ENCODE results near the gene CEP350.

CEP350 gene

DNA sequence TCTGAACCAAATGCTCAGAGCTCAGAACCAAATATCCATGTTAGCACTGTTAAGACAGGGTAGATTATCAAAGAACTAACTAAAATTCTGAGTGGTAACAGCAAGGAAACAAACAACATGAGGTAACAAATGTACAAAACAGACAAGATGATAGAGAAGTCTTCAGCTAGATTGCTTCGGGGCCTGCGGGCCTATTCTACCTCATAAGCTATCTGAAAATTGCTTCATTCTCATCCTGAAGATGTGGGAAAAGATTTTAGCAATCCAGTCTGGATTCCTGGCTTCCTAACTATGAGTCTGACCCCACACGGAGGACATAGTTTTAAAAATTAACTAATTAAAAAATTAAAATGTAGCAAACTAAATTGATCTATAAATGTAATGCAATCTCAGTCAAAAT lies 190.8 kb downstream of the CEP350 start:
- Histone ChIP-seq H3K4me3 (no peak overlapping the region), H3K27ac (no peak overlapping the region)
- TF ChIP-seq, protein P1, sequence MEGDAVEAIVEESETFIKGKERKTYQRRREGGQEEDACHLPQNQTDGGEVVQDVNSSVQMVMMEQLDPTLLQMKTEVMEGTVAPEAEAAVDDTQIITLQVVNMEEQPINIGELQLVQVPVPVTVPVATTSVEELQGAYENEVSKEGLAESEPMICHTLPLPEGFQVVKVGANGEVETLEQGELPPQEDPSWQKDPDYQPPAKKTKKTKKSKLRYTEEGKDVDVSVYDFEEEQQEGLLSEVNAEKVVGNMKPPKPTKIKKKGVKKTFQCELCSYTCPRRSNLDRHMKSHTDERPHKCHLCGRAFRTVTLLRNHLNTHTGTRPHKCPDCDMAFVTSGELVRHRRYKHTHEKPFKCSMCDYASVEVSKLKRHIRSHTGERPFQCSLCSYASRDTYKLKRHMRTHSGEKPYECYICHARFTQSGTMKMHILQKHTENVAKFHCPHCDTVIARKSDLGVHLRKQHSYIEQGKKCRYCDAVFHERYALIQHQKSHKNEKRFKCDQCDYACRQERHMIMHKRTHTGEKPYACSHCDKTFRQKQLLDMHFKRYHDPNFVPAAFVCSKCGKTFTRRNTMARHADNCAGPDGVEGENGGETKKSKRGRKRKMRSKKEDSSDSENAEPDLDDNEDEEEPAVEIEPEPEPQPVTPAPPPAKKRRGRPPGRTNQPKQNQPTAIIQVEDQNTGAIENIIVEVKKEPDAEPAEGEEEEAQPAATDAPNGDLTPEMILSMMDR (IDR thresholded peaks at IDR 0.05), result no peak
- no peak for DNase-seq (ENCODE audit: low spot score)

DNA sequence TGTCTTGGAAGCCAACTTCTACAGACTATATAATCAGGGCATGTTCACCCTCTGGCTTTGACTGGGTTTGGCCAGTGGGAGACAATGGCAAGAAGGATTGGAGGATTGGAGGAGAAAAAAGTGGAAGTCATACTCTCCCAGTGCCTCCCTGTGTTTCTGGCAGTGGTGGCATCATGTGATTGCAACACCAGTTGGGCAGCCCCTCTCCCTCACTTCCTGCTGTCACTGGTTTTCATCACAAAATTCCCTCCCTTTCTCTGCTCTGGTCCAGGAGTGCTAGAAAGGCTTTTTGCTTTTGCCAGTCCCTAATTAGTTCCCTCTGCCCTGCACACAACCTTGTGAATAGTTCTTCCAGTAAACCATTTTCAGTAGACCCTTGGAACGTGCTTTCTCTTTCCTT lies 196.4 kb downstream of the CEP350 start:
- no peak for DNase-seq (ENCODE audit: low spot score)
- H3K27ac ChIP-seq, result no peak overlapping the region
- TF ChIP-seq, protein P1 (IDR thresholded peaks at IDR 0.05), result no peak
- H3K4me3 ChIP-seq, result no peak overlapping the region

DNA sequence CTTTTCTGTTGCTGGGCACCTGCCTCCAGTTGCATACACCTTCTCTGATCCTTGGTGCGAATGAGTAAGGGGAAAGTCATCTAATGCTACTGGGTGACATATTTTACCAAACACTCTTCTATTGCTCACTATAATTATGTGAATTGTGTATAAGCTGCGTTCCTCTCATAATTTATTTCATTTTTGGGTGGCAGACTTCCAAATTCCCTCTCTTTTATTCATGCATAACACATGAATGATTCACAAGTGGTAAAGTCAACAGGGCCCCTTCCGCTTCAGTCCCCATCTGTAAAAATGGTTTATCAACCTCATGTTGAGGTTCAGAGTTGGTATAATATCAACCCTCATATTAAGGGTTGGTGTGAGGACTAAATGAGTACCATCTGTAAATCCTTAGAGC lies 196.9 kb downstream of the CEP350 start:
- H3K4me3 ChIP-seq, result no peak overlapping the region
- TF ChIP-seq, protein P1 (IDR thresholded peaks at IDR 0.05), result no peak
- no peak for DNase-seq (ENCODE audit: low spot score)
- H3K27ac ChIP-seq, result no peak overlapping the region

DNA sequence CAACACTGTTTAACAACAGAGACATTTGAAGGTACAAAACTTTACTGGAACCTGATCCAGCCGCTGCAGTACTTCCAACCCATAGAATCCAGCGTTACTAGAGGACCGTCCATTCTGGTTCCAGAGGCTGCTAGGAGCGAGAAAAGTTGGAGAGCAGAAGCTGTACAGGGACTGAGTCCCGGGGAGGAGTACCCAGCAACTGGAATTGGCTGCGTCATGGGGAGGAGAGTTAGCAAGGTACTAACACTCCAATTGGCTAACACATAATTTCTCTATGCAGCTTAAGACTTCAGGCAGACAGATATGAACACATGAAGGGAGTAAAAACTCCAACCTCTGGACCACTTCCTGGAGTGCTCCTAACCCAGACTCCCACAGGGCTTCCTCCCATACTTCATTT lies 198.0 kb downstream of the CEP350 start:
- Histone ChIP-seq H3K27ac (no peak overlapping the region), H3K4me3 (no peak overlapping the region)
- TF ChIP-seq, protein P1 (IDR thresholded peaks at IDR 0.05), result no peak
- DNase-seq (ENCODE audit: low spot score), result no peak

DNA sequence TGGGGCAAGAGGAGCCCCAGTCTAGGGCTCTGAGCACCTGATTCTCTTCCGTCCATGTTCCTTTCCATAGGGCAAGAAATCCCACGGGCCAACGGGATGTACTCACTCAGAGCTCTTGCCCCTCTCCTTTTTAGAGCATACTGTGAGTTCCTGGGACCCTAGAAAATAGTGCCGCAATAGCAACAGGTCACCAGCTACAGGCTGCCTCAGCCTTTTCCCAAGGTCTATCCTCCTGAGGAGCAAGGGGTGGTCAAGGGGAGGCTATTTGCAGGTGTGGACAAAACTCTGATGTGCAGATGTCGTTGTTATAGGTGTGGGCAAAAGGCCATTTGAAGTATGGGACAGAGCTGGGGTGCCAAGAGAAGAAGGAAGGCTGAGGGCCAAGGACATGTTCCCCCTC lies 198.4 kb downstream of the CEP350 start:
- TF ChIP-seq, protein P1 (IDR thresholded peaks at IDR 0.05), result no peak
- no peak overlapping the region for H3K27ac ChIP-seq
- H3K4me3 ChIP-seq, result no peak overlapping the region
- DNase-seq (ENCODE audit: low spot score), result no peak

DNA sequence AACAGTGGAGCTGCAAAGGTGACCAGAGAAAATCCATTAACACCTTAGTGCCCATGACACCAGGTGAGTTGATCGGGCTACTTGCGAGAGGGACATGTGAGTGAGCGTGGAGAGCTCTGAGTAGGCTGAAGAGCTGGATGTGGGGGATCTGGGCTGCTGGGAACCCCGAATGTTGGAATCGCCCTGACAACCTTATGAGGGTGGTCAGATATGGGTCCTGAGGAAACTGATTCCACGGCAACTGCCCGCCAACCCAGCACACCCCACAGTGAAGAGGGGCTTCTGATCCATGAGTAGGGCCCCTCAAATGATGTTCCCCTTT lies 199.4 kb downstream of the CEP350 start:
- DNase-seq (ENCODE audit: low spot score), result no peak
- Histone ChIP-seq H3K27ac (peak overlapping the region; percentile 79 to 93), H3K4me3 (peak overlapping the region; percentile 99)
- TF ChIP-seq, protein P1 (IDR thresholded peaks at IDR 0.05), result no peak

DNA sequence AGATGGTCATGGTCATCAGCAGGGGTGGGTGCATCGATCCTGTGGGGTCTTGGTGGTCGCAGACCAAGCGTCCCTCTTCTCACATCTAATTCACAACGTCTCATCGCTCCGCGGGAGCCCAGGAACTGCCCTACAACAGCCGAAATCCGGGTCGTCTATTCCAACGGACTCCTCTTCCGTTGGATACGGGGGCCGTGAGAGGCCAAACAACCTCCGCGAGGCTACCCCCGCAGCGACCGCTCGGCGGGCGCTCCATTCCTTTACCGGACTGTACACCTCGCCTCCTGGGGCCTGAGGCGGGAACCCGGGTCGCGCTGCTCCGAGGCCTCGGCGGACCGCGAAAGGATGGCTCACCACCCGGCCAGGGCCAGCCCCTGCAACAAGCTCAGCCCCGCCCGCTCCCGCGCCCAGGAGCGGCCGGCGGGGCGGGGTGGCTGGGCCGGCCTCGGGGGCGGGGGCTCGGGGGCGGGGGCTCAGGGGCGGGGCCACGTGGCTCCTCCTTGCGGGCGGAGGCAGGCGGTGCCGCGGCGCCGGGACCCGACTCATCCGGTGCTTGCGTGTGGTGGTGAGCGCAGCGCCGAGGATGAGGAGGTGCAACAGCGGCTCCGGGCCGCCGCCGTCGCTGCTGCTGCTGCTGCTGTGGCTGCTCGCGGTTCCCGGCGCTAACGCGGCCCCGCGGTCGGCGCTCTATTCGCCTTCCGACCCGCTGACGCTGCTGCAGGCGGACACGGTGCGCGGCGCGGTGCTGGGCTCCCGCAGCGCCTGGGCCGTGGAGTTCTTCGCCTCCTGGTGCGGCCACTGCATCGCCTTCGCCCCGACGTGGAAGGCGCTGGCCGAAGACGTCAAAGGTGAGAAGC lies 199.9 kb downstream of the CEP350 start, which contains the start of gene QSOX1:
QSOX1 (plus strand) TSS at position 545 of the 857 bp plus-strand sequence; CDS start at position 584, 39 bp downstream.
- TF ChIP-seq, protein P1 (IDR thresholded peaks at IDR 0.05), result no peak
- Histone ChIP-seq H3K4me3 (peak within 1 kb of the TSS; percentile 99), H3K27ac (peak within 1 kb of the TSS; percentile 79 to 93)
- peak; percentile 93 for DNase-seq (ENCODE audit: low spot score)

Measured in coronary artery (tissue), 2 donors.